Upper lobe of left lung (tissue), 4 donors: ENCODE data around the gene STK11.

Source experiments
- CTCF ChIP-seq, 6 experiments: fragments of 450-650 bp in 4 of 6; fragments of 200-600 bp in 2 of 6; sonication (generic) in 2 of 6; IDR thresholded peaks; one replicate each; pipeline ENCODE4 v1.5.1; 2016 to 2019; ENCODE audit warnings: antibody characterized with exemption in 6 of 6
- POLR2AphosphoS5 ChIP-seq, 2 donors: sonication (generic); formaldehyde crosslinking; IDR thresholded peaks; one replicate each; pipeline ENCODE4 v1.5.1; 2017; ENCODE audit warnings: antibody characterized with exemption in 2 of 2

GRCh38 chr19:1265615-1266128, 60.1 kb downstream of the STK11 start:
- TF ChIP-seq POLR2AphosphoS5 (IDR thresholded peaks at IDR 0.05) (peak; percentile 35 to 58), CTCF (IDR thresholded peaks at IDR 0.05) (no peak)
